Activated CD4-positive, CD25-positive, alpha-beta regulatory T cell treated with anti-CD3 and anti-CD28 coated beads, Interleukin-2, amount 50 U/mL, for 24 hours (primary cell): ENCODE data around the gene TH.

Source experiments
- ATAC-seq, 2 donors: fragments of 150-1000 bp; cut with Tn5 transposase; one replicate each; pipeline ENCODE4 v1.10.0; 2021; ENCODE audit warnings: mild to moderate bottlenecking in 1 of 2, moderate library complexity in 1 of 2

The TH gene

GRCh38 chr11:2139621-2140337, 31.8 kb downstream of the TH start:
- ATAC-seq = no peak

GRCh38 chr11:2139123-2139521, 32.5 kb downstream of the TH start, which contains the start of gene IGF2:
TSS of gene IGF2 (minus strand) at chr11:2139389. CDS start at chr11:2135523, 3,866 bp downstream.
- ATAC-seq = no peak

GRCh38 chr11:2138431-2139122, 33.0 kb downstream of the TH start:
- ATAC-seq = no peak

GRCh38 chr11:2138068-2138430, 33.6 kb downstream of the TH start:
- no peak for ATAC-seq

- no peak for ATAC-seq
These were observed 34.2 kb downstream of the TH start for GRCh38 chr11:2137202-2138067.

GRCh38 chr11:2136952-2137201, 34.7 kb downstream of the TH start:
- ATAC-seq = no peak

GRCh38 chr11:2136209-2136951, 35.2 kb downstream of the TH start:
- no peak for ATAC-seq

GRCh38 chr11:2135648-2136201, 35.9 kb downstream of the TH start:
- ATAC-seq = no peak

GRCh38 chr11:2135018-2135569, 36.5 kb downstream of the TH start:
- ATAC-seq = no peak

GRCh38 chr11:2134022-2135010, 37.3 kb downstream of the TH start:
- no peak for ATAC-seq

- no peak for ATAC-seq
These were observed 38.2 kb downstream of the TH start for GRCh38 chr11:2133241-2134021.

- ATAC-seq = no peak
These were observed 38.8 kb downstream of the TH start for GRCh38 chr11:2132874-2133240.

GRCh38 chr11:2132246-2132645, 39.4 kb downstream of the TH start:
- ATAC-seq = no peak

GRCh38 chr11:2131371-2132236, 40.0 kb downstream of the TH start:
- ATAC-seq = no peak

- ATAC-seq = no peak
These were observed 40.7 kb downstream of the TH start for GRCh38 chr11:2130881-2131352.

- ATAC-seq = no peak
These were observed 41.8 kb downstream of the TH start for GRCh38 chr11:2129699-2130366.

GRCh38 chr11:2129308-2129698, 42.3 kb downstream of the TH start:
- ATAC-seq = no peak

GRCh38 chr11:2128511-2129307, 42.9 kb downstream of the TH start:
- no peak for ATAC-seq
